OCI-LY7 (cell line): ENCODE results near the gene GAS7. TPM values are rescaled to one million over a fixed set of nuclear protein-coding genes. Genes with fewer than 3 reads are reported as not detected.

Experiments used
- BruUV-seq: library from RNA; stranded (reverse); fragments of 400-500 nt; replicated peaks from 2 replicates; lab custom pipeline; 2021; lab: Mats Ljungman, UMichigan
- CTCF ChIA-PET: fragments of 300-600 bp; sonication (Branson Sonifier 250); formaldehyde crosslinking; loops from one replicate; lab custom pipeline; 2022; ENCODE audit warnings: antibody characterized with exemption; ENCODE audit not compliant: unreplicated experiment; lab: Charles Lee
- POLR2A ChIA-PET: fragments of 300-600 bp; sonication (Branson Sonifier 250); formaldehyde crosslinking; loops from one replicate; lab custom pipeline; 2022; ENCODE audit warnings: antibody characterized with exemption; lab: Charles Lee
- DNase-seq: peaks from one replicate; pipeline ENCODE4 v3.0.0-alpha.2; 2015; ENCODE audit warnings: low spot score
- H2AFZ ChIP-seq: fragments of 200-600 bp; sonication (generic), shearing (Covaris generic); 2 replicates; pipeline ENCODE4 v1.6.1; 2014; ENCODE audit warnings: mild to moderate bottlenecking, antibody characterized with exemption, low read length, moderate library complexity
- H3K27ac ChIP-seq: fragments of 200-600 bp; sonication (generic); 2 replicates; pipeline ENCODE4 v1.5.1; 2014; ENCODE audit warnings: mixed run types, low read depth, mild to moderate bottlenecking, moderate library complexity, low read length, inconsistent platforms; ENCODE audit not compliant: poor library complexity, severe bottlenecking
- H3K36me3 ChIP-seq: fragments of 200-600 bp; sonication (generic); 2 replicates; pipeline ENCODE4 v1.6.1; 2014; ENCODE audit warnings: mild to moderate bottlenecking, antibody characterized with exemption, low read length, moderate library complexity, mixed read lengths; ENCODE audit not compliant: insufficient read depth
- H3K4me1 ChIP-seq: fragments of 200-600 bp; sonication (generic); 2 replicates; pipeline ENCODE4 v1.5.1; 2014; ENCODE audit warnings: mild to moderate bottlenecking, low read length; ENCODE audit not compliant: insufficient read depth, poor library complexity, severe bottlenecking
- H3K4me2 ChIP-seq: fragments of 200-600 bp; sonication (generic); 2 replicates; pipeline ENCODE4 v1.6.1; 2014; ENCODE audit warnings: mild to moderate bottlenecking, low read length
- H3K4me3 ChIP-seq: fragments of 200-600 bp; sonication (generic); 2 replicates; pipeline ENCODE4 v1.5.1; 2014; ENCODE audit warnings: mild to moderate bottlenecking, low read depth, low read length; ENCODE audit not compliant: poor library complexity, severe bottlenecking
- H3K79me2 ChIP-seq: fragments of 200-600 bp; sonication (generic); 2 replicates; pipeline ENCODE4 v1.6.1; 2016; ENCODE audit warnings: low read depth, mild to moderate bottlenecking, low read length, moderate library complexity, mixed read lengths; ENCODE audit not compliant: insufficient read depth
- H3K9me2 ChIP-seq: fragments of 200-600 bp; sonication (generic); 2 replicates; pipeline ENCODE4 v1.6.1; 2016; ENCODE audit warnings: mild to moderate bottlenecking, low read length, mixed read lengths; ENCODE audit not compliant: insufficient read depth
- H3K9me3 ChIP-seq: fragments of 200-600 bp; sonication (generic); 2 replicates; pipeline ENCODE4 v1.6.1; 2014; ENCODE audit warnings: mild to moderate bottlenecking, mixed run types, low read length, mixed read lengths
- H4K20me1 ChIP-seq: fragments of 200-600 bp; sonication (generic); 2 replicates; pipeline ENCODE4 v1.6.1; 2014; ENCODE audit warnings: mild to moderate bottlenecking, antibody characterized with exemption, low read length, moderate library complexity, mixed read lengths; ENCODE audit not compliant: insufficient read depth
- EZH2phosphoT487 ChIP-seq: fragments of 200-600 bp; sonication (generic); IDR thresholded peaks from 2 replicates; pipeline ENCODE4 v1.6.1; 2018; ENCODE audit warnings: low read depth, borderline replicate concordance, mild to moderate bottlenecking, mixed run types, antibody characterized with exemption, low read length, moderate library complexity, mixed read lengths
- intact Hi-C: fragments of 100-400 bp; cut with micrococcal nuclease; formaldehyde crosslinking; loops from one replicate; pipeline ENCODE4 v1.10.0; 2022; ENCODE audit not compliant: unreplicated experiment
- total RNA-seq, 2 experiments: library from RNA; depleted of rRNA in 1 of 2; stranded (reverse); fragments of >200 nt in 1 of 2; shearing (Covaris generic) in 1 of 2; gene quantifications; 2 replicates each; pipeline ENCODE4 v1.2.3, GENCODE V29; 2014 to 2022
- TF ChIP-seq, protein P1 (sequence below): fragments of 200-600 bp; sonication (generic); conservative IDR thresholded peaks from 2 replicates; pipeline ENCODE4 v1.5.1; 2014; ENCODE audit warnings: mild to moderate bottlenecking, antibody characterized with exemption, low read length, moderate library complexity, mixed read lengths

GAS7 gene
- total RNA-seq, 2 experiments from 2014 or later: 1.5 TPM; not detected in 1

DNA sequence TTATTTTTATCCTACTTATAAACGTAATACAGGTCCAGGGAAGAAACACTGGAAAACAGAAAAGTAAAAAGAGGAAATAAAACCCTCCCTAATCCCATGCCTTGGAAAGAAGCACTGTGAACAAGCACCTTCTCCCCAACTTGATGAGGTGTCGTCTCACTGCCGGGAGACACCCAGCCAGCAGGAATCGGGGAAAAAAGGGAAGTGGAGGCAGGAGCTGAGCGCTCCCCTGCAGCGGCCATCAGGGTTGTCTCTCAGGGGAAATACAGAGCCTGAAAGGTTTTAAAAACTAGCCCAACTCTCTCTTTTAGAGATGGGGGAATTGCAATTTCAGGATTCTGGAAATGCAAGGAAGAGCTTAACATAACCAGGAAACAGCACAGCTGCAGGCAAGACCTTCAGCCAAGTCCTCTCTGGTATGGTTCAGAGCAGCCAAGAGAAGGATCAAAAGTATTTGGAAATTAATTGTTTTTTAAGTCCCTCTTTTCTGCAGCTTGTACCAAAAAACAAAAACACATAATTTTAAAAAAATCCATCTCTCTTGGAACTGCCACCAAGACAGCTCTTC is 197.0 kb downstream of the GAS7 start:
- DNase-seq: no peak
- CTCF ChIA-PET: no interaction called here
- no peak overlapping the region for H3K27ac ChIP-seq
- no peak overlapping the region for H3K4me2 ChIP-seq
- no peak overlapping the region for H2AFZ ChIP-seq
- no peaks in the 10 kb centered on the region for H3K9me3 ChIP-seq
- H3K4me3 ChIP-seq: no peak overlapping the region
- no peaks in the 10 kb centered on the region for H3K4me1 ChIP-seq
- TF ChIP-seq, protein P1, sequence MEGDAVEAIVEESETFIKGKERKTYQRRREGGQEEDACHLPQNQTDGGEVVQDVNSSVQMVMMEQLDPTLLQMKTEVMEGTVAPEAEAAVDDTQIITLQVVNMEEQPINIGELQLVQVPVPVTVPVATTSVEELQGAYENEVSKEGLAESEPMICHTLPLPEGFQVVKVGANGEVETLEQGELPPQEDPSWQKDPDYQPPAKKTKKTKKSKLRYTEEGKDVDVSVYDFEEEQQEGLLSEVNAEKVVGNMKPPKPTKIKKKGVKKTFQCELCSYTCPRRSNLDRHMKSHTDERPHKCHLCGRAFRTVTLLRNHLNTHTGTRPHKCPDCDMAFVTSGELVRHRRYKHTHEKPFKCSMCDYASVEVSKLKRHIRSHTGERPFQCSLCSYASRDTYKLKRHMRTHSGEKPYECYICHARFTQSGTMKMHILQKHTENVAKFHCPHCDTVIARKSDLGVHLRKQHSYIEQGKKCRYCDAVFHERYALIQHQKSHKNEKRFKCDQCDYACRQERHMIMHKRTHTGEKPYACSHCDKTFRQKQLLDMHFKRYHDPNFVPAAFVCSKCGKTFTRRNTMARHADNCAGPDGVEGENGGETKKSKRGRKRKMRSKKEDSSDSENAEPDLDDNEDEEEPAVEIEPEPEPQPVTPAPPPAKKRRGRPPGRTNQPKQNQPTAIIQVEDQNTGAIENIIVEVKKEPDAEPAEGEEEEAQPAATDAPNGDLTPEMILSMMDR: no peak
- TF ChIP-seq EZH2phosphoT487: no peak
- H3K9me2 ChIP-seq: no peaks in the 10 kb centered on the region
- POLR2A ChIA-PET: no interaction called here
- no peaks in the 10 kb centered on the region for H3K79me2 ChIP-seq
- BruUV-seq: no TSS peak
- no peaks in the 10 kb centered on the region for H3K36me3 ChIP-seq
- no peaks in the 10 kb centered on the region for H4K20me1 ChIP-seq
- intact Hi-C loops: no loop called here

DNA sequence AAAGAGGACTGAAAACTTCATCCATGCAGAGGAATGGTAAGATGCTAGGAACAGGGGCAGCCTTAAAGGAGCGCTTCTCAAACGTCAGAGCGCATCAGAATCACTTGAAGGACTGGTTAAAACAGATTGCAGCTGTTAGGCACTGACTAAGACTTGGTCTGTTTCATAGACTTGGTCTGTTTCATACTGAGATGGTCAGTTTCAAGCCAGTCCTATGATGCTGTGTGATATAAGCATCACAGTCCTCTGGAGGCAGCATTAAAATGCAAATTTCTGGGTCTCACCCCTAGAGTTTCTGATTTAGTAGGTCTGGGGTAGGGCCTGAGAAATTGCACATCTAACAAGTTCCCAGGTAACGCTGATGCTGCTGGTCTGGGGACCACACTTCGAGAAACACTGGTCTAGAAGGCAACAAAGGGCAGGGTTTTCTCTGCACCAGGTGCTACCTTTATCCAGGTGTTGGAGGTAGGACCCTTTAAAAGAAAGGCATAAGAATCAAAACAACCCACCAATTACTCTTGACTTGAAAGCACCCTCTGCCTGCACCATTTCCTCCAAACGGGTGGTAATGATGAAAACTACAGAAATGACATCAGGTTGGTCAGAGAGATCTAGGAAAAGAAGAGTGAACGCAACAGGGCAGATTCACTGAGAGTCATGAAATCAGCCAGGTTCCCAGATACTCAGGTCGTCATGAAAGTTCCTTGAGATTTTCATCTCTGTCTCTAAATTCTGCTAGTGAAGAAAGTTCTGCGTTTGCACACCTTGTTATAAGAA is 198.3 kb downstream of the GAS7 start:
- TF ChIP-seq EZH2phosphoT487: no peak
- TF ChIP-seq, protein P1: no peak

DNA sequence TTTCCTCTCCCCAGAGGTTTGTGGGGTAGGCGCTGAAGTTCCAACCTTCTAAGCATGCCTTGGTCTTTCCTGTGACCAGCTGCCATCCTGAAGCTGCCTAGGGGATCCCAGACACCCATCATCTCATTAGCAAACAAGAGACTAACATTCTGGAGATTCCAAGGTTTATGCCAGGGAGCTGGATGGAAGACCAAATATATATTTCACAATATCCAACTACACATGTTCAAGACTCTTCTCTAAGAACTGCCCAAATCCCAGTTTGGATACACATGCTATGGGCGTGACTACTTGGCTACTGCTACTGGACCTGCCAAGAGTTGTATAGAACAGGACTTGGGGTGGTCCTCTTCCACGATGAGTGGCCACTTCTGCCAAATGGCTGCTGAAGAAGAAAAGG is 200.3 kb downstream of the GAS7 start:
- no peak for TF ChIP-seq EZH2phosphoT487
- TF ChIP-seq, protein P1: no peak
- no TSS peak for BruUV-seq
- Histone ChIP-seq H3K79me2 (no peaks in the 10 kb centered on the region), H3K4me1 (no peaks in the 10 kb centered on the region), H3K4me3 (no peak overlapping the region), H3K9me2 (no peaks in the 10 kb centered on the region), H2AFZ (no peak overlapping the region), H4K20me1 (no peaks in the 10 kb centered on the region), H3K4me2 (no peak overlapping the region), H3K9me3 (no peaks in the 10 kb centered on the region), H3K27ac (no peak overlapping the region), H3K36me3 (no peaks in the 10 kb centered on the region)
- ChIA-PET POLR2A (interaction anchor here (0.6 kb wide), 1 partner anchor 238 kb away, joined by 3 read pairs; no protein-coding TSS in a partner anchor), CTCF (no interaction called here)
- DNase-seq: no peak
- intact Hi-C loops: no loop called here

More for the DNA sequence above, 198.3 kb downstream of the GAS7 start:
- no peak overlapping the region for H2AFZ ChIP-seq
- ChIA-PET CTCF (no interaction called here), POLR2A (interaction anchor here (0.7 kb wide), 1 partner anchor 75 kb away, joined by 3 read pairs; no protein-coding TSS in a partner anchor)
- no TSS peak for BruUV-seq
- no peaks in the 10 kb centered on the region for H3K79me2 ChIP-seq
- H3K36me3 ChIP-seq: no peaks in the 10 kb centered on the region
- no peak for DNase-seq
- H3K4me1 ChIP-seq: no peaks in the 10 kb centered on the region
- intact Hi-C loops: no loop called here
- H3K9me3 ChIP-seq: no peaks in the 10 kb centered on the region
- no peaks in the 10 kb centered on the region for H3K9me2 ChIP-seq
- H4K20me1 ChIP-seq: no peaks in the 10 kb centered on the region
- no peak overlapping the region for H3K4me3 ChIP-seq
- no peak overlapping the region for H3K4me2 ChIP-seq
- no peak overlapping the region for H3K27ac ChIP-seq
